HEK293T (cell line): Measurements from ENCODE around the gene KIFBP.

Experiments
- ARNT ChIP-seq: fragments of 450-650 bp; IDR thresholded peaks from 2 replicates; pipeline ENCODE4 v1.6.1; 2017; ENCODE audit warnings: mild to moderate bottlenecking
- BHLHE40 ChIP-seq: fragments of 450-650 bp; IDR thresholded peaks from 2 replicates; pipeline ENCODE4 v1.6.1; 2016; ENCODE audit warnings: mild to moderate bottlenecking, moderate library complexity, borderline replicate concordance
- FOXA1 ChIP-seq: fragments of 450-650 bp; IDR thresholded peaks from 2 replicates; pipeline ENCODE4 v1.6.1; 2016; ENCODE audit warnings: mild to moderate bottlenecking
- FOXK2 ChIP-seq: fragments of 450-650 bp; IDR thresholded peaks from 2 replicates; pipeline ENCODE4 v1.6.1; 2016; ENCODE audit warnings: mild to moderate bottlenecking
- FOXM1 ChIP-seq: fragments of 450-650 bp; IDR thresholded peaks from 2 replicates; pipeline ENCODE4 v1.6.1; 2017; ENCODE audit warnings: mild to moderate bottlenecking, borderline replicate concordance
- HDGF ChIP-seq: fragments of 450-650 bp; IDR thresholded peaks from 2 replicates; pipeline ENCODE4 v1.6.1; 2017; ENCODE audit warnings: antibody characterized with exemption, borderline replicate concordance
- L3MBTL2 ChIP-seq: fragments of 450-650 bp; conservative IDR thresholded peaks from 2 replicates; pipeline ENCODE4 v1.6.1; 2016; ENCODE audit warnings: mild to moderate bottlenecking
- NFRKB ChIP-seq: fragments of 450-650 bp; IDR thresholded peaks from 2 replicates; pipeline ENCODE4 v1.6.1; 2016; ENCODE audit warnings: mild to moderate bottlenecking, moderate library complexity
- SP1 ChIP-seq: fragments of 450-650 bp; IDR thresholded peaks from 2 replicates; pipeline ENCODE4 v1.6.1; 2017

DNA sequence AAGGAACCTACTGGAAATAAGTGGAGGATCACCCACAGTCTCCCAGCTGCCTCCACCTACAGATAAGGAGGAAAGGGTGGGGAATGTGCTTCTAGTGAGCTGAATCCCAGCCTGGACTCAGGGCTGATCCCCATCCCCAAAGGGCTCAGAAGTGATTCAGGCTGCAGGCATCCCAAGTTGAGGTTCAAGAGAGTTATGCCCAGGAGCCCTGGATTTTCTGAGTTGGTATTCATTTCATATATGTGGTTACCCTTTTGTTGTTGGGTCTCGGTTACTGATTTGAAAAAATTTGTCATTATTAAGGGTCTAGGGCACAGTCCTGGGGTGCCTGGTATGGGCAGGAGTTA lies 69.3 kb downstream of the KIFBP start:
- no peak for TF ChIP-seq FOXM1
- no peak for TF ChIP-seq FOXK2
- no peak for TF ChIP-seq NFRKB
- TF ChIP-seq SP1 = no peak
- TF ChIP-seq FOXA1 = no peak
- no peak for TF ChIP-seq HDGF
- no peak for TF ChIP-seq BHLHE40
- TF ChIP-seq L3MBTL2 = no peak
- TF ChIP-seq ARNT = no peak
